Daoy (cell line): ENCODE results near the gene SLC23A3. TPM values are rescaled to one million over a fixed set of nuclear protein-coding genes. Genes with fewer than 3 reads are reported as not detected.

Experiments used
- DNase-seq: peaks from one replicate; pipeline ENCODE4 v3.0.0-alpha.2; 2015; ENCODE audit warnings: low read depth
- total RNA-seq: library from RNA; depleted of rRNA; stranded (reverse); fragments of >200 nt; shearing (Covaris generic); gene quantifications from 2 replicates; pipeline ENCODE4 v1.2.3, GENCODE V29; 2014

The SLC23A3 gene
- total RNA-seq, 1 experiment from 2014 or later = 0.63 TPM

DNA sequence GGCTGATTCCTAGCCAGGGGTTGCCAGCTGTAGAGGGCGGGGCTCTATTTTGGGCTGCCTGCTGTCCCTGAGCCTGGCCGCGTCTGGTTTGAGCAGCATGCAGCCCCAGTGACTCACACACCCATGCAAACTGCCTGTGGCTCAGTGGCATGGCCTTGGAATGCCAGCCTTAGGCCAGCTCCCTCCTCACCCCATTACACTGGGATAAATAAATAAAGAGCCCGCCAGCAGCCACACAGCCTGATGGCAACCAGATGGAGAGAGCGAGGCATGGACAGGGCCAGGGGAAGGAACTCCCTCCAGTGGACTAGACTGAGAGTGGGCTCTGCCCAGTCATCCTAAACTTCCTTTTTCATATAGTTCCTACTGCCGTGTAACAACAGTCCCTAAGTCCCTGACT lies 27.5 kb downstream of the SLC23A3 start:
- DNase-seq = peak; percentile 96

DNA sequence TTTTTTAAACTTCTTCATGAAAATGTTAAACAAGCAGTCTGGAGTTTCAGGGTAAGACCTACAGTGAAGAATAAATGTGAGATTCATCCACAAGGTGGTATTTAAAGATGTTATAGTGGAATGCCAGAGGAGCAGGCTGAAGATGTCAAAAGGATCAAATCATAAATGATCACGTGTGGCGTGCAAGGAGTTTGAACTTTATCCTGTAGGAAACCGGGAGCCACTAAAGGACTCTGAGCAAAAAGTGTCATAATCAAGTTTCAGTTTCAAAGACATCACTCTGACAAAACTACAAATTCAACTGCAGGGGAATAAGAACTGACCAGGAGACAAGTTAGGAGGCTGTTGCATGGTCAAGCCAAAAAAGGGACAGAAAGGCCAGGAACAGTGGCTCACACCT lies 29.1 kb downstream of the SLC23A3 start:
- DNase-seq = no peak

DNA sequence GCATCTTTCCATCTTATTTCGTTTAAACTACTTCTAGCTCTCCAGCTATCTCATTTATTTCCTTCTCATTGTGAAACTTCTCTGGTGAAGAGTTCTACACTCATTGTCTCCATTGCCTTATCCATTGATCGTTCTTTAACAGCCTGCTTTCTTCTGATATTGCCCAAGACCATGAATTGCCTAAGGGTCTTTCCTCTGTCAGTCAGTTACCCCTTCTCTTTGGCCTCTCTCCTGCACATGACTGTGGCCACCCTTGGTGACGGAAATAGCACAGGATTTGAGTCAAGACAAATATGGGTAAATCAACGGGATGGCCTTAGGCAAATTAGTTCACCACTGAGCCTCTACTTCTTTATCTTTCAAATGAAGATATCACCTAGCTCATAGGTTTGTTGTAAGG lies 35.9 kb downstream of the SLC23A3 start:
- no peak for DNase-seq

- DNase-seq = no peak
Measured at GRCh38 chr2:219131744-219132143, 38.1 kb downstream of the SLC23A3 start.

GRCh38 chr2:219131327-219131726 lies 38.5 kb downstream of the SLC23A3 start:
- no peak for DNase-seq

DNA sequence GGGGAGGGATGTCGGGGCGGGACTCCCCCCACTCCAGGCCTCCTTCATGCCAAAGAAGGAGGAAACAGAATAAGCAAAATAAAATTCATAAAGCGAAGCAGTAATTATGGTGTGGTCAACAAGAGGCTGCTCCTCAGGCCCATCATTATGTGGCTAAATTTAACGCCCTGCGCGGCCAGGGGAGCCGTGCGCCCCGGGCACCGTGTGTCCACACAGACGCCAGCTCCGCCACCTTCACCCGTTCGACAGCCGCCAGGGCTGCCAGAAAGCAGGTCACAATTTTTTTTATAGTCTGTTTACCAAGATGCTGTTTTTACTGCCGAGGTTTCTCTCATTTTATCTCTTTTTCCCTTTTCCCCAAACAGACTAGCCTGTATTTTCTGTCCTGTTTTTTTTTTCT lies 40.2 kb downstream of the SLC23A3 start:
- no peak for DNase-seq

- no peak for DNase-seq
Measured at GRCh38 chr2:219128396-219128795, 41.4 kb downstream of the SLC23A3 start.

GRCh38 chr2:219127037-219127635 lies 42.7 kb downstream of the SLC23A3 start:
- no peak for DNase-seq

DNA sequence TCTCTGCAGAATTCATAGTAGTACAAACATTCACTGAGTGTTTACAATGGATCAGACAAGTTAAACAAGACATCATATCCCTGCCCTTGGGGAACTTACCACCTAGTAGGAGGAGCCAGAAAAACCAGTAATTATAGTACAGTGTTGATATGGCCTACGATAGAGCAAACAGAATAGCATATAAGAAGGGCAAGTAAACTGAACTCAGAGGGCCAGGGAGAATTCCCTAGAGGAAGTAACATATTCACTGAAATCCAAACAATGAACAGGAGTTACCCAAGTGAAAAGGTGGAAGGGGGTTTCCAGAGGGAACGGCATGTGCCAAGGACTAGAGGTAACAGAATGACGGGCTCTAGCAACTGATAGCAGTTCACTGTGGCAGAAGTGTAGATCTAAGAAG lies 43.3 kb downstream of the SLC23A3 start:
- DNase-seq = no peak

DNA sequence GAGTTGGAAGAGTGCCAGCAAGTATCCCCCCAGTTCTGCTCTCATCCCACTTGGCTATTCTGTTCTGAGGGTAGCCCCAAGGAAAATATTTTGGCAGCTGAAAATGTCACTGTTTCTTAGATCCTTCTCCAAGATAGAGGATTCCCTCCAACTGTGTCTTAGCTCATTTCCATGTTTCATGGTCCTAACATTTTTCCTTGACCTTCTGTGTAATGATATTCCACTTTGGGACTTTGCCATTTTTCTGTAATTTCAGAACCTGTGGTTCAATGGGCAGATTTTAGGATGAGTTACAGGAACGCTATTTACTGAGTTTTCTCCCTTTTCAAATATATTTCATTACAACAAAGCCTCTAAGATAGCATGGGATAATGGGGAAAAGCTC lies 44.0 kb downstream of the SLC23A3 start:
- no peak for DNase-seq

GRCh38 chr2:219125225-219125885 lies 44.5 kb downstream of the SLC23A3 start:
- peak; percentile 93 for DNase-seq

- peak; percentile 7 for DNase-seq
Measured at GRCh38 chr2:219124381-219125110, 45.3 kb downstream of the SLC23A3 start.

DNA sequence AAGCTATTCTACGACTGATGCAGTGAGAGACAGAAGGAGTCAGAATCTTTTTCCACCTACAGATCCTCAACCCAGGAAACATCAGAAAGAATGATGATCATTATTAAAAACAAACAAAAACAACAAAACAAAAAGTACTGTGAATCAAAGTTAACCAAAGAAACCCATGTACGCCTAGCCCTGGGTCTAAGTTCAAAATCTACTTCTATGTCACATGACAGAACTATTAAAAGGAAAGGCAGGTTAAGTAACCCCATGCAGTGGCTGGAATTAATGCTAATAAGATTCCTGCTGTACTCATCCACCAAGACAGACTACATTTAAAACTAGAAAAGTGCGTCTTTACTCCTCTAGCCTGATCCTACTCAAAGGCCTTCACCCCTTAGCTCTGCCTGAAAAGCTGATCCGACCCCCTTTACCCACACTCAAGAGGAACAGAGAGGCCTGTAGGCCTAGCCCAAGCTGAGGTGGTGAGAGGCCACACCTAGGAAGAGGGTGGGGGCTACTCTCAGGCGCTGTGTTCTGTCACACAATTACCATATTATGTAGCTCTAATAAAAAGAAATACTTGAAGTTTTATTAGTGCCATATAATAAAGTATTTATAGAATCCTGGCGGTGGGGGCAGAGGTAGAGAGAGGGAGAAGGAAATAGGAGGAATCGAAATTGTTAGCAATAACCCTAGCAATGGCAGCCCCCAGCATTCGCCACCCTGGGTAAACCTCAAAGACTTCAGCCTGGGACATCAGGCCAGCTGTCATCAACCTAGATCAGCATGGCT lies 46.3 kb downstream of the SLC23A3 start:
- DNase-seq = no peak

- DNase-seq = no peak
Measured at GRCh38 chr2:219122202-219122980, 47.4 kb downstream of the SLC23A3 start.

DNA sequence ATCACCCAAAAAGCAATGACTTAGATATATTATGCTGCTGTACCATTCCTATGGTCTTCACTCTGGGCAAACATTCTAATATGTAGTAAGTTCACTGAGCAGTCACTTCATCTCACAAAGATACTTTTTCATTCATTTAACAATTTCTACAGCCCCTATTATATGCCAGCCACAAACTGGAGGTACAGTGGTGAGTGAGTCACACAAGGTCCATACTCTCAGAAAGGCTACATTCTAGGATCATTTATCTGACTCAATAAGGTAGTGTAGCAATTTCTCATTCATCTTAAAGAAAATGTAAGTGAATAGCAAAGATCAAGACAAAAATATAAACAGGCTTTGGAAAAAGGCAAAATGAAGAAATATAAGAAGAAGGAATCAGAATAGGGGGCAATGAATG lies 49.7 kb downstream of the SLC23A3 start:
- no peak for DNase-seq

DNA sequence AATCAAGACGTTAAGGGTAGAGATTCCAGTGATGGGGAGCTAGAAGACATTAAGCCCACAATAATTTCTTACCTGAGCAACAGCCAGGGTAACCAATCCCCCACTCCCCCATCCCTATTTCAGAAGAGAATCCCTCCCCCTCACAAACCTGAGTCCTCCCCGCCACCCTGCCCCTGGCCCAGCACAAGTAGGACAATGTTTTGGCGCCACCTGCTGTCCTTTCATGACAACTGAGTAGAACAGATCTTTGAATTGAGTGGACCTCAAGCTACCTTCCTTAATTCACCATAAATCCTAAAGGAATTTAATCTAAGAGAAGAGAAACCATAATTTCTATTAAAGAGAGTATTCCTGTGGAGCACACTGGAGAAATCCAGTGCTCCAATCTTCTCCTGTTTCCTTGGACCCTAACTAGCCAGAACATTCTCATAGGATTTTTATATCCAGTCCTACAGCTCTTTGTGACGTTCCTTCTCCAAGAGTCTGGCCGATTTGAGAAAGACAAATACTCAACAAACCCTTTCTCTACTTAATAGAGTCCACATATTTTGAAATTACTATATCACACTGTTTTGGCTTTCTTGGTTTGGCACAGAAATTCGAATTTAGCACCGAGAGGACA lies 50.3 kb downstream of the SLC23A3 start:
- peak; percentile 62 for DNase-seq

- DNase-seq = no peak
Measured at GRCh38 chr2:219118504-219118903, 51.3 kb downstream of the SLC23A3 start.

DNA sequence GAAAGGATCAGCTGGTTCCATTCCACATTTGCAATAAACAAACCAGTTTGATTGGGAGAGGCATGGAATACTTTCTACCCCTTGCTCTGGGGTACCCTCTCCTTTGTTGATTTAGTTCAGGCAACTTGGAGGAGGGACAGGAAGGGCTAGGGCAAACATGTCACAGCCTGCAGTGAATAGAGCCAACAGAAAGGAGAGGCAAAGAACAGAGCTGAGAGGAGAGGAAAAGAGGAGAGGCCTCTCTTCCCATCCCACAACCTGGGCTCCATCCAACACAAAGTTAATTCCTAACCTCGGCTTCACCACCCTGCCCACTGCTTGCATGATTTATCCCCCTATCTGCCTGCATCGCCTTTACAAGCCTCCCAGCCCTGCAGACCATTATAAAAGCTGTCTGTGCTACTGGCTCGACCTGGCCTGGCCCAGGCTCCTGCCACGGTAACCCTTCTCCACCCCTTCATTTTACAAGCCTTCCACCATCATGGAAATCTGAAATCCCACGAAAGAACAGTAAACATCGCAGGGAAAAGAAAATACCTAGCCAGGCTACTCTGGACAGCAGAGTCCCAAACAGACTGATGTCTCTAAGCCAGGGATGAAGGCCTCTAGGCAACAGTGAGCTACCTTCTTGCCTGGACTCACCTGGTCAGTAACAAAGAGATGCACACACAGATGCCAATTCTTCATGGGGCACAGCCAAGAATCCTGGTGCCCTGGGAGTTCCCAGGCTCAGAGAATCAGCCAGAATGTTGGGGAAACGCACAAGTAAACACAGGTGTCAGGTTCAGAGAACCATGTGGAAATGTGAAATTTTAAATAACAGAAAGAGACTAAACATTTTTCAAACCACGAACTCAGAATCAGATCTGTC lies 52.8 kb downstream of the SLC23A3 start:
- no peak for DNase-seq

DNA sequence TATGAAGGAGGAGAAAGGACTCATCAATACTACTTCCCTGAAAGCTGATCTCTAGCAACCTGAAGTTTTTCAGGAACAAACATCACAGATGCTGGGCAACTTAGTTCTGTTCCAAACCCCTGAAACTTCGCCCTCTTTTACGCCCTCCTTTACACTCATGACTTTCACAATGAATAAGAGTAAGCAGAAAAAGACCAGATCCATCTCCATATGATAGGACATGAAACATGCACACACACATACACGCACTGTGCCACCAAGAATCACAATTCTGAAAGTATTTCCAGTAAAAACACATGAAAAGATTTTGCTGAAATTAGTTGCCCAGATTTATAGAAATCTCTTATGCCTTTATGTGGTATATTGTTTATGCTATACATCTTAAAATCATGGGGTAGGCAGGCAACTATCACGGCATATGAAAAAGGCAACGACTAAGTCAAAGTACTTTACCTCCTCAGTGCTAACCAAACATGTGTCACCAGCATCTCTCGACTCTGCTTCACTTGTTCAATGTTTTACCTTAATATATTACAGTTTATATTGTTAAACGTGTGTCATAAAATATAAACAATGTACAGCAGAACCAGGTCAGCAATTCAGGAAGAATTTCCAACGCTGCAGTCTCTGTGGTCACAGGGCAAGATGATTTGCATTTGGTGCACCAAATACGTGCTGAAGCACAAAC lies 57.0 kb downstream of the SLC23A3 start:
- no peak for DNase-seq

DNA sequence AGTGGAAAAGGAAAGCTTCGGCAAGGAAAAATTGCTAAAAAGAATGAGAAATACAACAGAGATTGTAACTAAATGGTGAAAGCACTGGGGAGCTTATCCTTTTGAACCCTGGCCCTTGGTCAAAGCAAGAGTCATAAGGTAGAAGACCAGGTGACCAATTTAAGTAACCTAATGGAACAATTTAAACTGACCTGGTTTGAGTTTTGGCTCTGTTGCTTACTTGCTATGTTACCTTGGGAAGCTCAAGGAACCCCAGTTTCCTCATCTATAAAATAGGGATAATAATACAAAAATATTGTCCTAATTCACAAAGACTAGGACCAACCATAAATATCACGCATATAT lies 57.8 kb downstream of the SLC23A3 start:
- DNase-seq = no peak
